ENCODE data around the gene UBE2O.

Gene UBE2O

DNA sequence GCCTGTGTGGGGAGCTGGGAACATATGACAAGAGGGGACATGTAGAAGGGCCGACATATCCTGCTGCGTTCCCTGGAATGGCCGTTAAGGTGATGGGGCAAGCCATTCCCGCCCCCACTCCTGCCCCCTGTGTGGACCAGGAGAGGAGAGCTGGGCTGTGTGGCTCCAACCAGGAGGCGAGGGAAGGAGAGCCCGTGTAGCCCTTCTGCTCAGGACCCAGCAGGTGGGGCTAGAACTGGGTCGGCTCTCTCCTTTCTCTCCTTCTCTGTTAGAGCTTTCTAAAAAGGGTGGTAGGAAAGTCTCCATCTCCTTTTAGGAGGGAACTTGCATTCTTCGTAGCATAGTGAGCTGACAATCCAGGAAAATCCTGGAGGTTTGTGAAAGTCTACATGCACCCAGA, 55.8 kb downstream of the UBE2O start:
- Histone ChIP-seq H3K27ac (ENCODE audit: extremely low read depth, low read depth, low read length) (no peak overlapping the region), H3K4me3 (ENCODE audit: low read depth, low read length) (no peak overlapping the region), H3K36me3 (ENCODE audit: control insufficient read depth in 2 of 2, insufficient read depth in 1 of 2, low read length in 2 of 2) (peaks cover 5 to 81% of the 10 kb centered on the region in 2 experiments; a peak in 2 of 3 replicates), H3K4me1 (ENCODE audit: control insufficient read depth, insufficient read depth, low read length) (no peaks in the 10 kb centered on the region), H3K9me3 (ENCODE audit: control insufficient read depth, insufficient read depth, low read depth, low read length) (no peaks in the 10 kb centered on the region)
- ChIA-PET CTCF (interaction anchor here (0.8 to 7.4 kb wide), 26 partner anchors 8 to 383 kb away, joined by 3 to 244 read pairs (median 6); partner anchors contain the start of genes PRPSAP1, QRICH2, RHBDF2 and SPHK1), POLR2A (interaction anchor here (1.6 kb wide), 1 partner anchor 94 kb away, joined by 7 read pairs; no protein-coding TSS in a partner anchor)
- no peak for TF ChIP-seq ZNF629 (tag by site-specific recombination; IDR thresholded peaks at IDR 0.05)

DNA sequence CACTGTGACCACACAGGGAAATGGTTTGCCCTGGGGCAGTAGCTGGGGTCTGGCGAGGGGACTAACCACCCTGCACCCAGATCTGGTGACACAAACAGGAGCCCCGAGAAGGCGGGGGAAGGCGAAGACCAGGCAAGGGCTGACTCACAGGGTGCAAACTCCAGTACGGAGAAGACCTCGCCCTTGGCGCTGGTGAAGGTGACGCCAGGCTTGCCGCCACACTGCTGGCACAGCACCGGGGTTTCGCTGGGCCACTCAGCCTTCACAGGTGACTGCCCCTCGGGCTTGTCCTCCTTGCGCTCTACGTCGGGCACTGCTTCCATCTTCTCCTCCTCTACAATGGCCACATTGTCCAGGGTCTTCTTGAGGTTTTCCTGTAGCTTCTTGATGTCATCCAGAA, 57.0 kb downstream of the UBE2O start:
- Histone ChIP-seq H3K27ac (ENCODE audit: extremely low read depth, low read depth, low read length) (no peak overlapping the region), H3K4me3 (ENCODE audit: low read depth, low read length) (no peak overlapping the region), H3K4me1 (ENCODE audit: control insufficient read depth, insufficient read depth, low read length) (no peaks in the 10 kb centered on the region), H3K9me3 (ENCODE audit: control insufficient read depth, insufficient read depth, low read depth, low read length) (no peaks in the 10 kb centered on the region), H3K36me3 (ENCODE audit: control insufficient read depth in 2 of 2, insufficient read depth in 1 of 2, low read length in 2 of 2) (peaks cover 3 to 82% of the 10 kb centered on the region in 2 experiments; a peak in 2 of 3 replicates)
- ChIA-PET CTCF (interaction anchor here (3.5 to 7.4 kb wide), 4 partner anchors 10 to 109 kb away, joined by 58 to 244 read pairs (median 79); partner anchors contain the start of genes QRICH2, RHBDF2 and SPHK1), POLR2A (no interaction called here)
- TF ChIP-seq KLF1 (tag by site-specific recombination; IDR thresholded peaks at IDR 0.05) (no peak), ZNF354C (tag by site-specific recombination; IDR thresholded peaks at IDR 0.05; ENCODE audit: borderline replicate concordance, low read depth) (no peak), ZNF140 (tag by site-specific recombination; IDR thresholded peaks at IDR 0.05) (no peak), ZNF629 (tag by site-specific recombination; IDR thresholded peaks at IDR 0.05) (no peak), ZNF670 (tag by site-specific recombination; IDR thresholded peaks at IDR 0.05; ENCODE audit: low read depth) (no peak), ZNF292 (tag by site-specific recombination; IDR thresholded peaks at IDR 0.05; ENCODE audit: borderline replicate concordance, low read depth) (no peak), ZNF664 (tag by site-specific recombination; IDR thresholded peaks at IDR 0.05) (no peak), ZNF221 (tag by site-specific recombination; IDR thresholded peaks at IDR 0.05; ENCODE audit: borderline replicate concordance) (no peak), ZNF311 (tag by site-specific recombination; IDR thresholded peaks at IDR 0.05; ENCODE audit: borderline replicate concordance) (no peak), ZNF768 (tag by site-specific recombination; IDR thresholded peaks at IDR 0.05) (no peak), ZNF366 (tag by site-specific recombination; conservative IDR thresholded peaks at IDR 0.05) (no peak), ZNF623 (tag by site-specific recombination; IDR thresholded peaks at IDR 0.05) (no peak), ZNF416 (tag by site-specific recombination; IDR thresholded peaks at IDR 0.05) (no peak)
- TF ChIP-seq, protein P1, sequence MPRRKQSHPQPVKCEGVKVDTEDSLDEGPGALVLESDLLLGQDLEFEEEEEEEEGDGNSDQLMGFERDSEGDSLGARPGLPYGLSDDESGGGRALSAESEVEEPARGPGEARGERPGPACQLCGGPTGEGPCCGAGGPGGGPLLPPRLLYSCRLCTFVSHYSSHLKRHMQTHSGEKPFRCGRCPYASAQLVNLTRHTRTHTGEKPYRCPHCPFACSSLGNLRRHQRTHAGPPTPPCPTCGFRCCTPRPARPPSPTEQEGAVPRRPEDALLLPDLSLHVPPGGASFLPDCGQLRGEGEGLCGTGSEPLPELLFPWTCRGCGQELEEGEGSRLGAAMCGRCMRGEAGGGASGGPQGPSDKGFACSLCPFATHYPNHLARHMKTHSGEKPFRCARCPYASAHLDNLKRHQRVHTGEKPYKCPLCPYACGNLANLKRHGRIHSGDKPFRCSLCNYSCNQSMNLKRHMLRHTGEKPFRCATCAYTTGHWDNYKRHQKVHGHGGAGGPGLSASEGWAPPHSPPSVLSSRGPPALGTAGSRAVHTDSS (tag by site-specific recombination; IDR thresholded peaks at IDR 0.05): no peak
- TF ChIP-seq, protein P2, sequence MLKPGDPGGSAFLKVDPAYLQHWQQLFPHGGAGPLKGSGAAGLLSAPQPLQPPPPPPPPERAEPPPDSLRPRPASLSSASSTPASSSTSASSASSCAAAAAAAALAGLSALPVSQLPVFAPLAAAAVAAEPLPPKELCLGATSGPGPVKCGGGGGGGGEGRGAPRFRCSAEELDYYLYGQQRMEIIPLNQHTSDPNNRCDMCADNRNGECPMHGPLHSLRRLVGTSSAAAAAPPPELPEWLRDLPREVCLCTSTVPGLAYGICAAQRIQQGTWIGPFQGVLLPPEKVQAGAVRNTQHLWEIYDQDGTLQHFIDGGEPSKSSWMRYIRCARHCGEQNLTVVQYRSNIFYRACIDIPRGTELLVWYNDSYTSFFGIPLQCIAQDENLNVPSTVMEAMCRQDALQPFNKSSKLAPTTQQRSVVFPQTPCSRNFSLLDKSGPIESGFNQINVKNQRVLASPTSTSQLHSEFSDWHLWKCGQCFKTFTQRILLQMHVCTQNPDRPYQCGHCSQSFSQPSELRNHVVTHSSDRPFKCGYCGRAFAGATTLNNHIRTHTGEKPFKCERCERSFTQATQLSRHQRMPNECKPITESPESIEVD (tag by site-specific recombination; IDR thresholded peaks at IDR 0.05): no peak
- TF ChIP-seq, protein P3, sequence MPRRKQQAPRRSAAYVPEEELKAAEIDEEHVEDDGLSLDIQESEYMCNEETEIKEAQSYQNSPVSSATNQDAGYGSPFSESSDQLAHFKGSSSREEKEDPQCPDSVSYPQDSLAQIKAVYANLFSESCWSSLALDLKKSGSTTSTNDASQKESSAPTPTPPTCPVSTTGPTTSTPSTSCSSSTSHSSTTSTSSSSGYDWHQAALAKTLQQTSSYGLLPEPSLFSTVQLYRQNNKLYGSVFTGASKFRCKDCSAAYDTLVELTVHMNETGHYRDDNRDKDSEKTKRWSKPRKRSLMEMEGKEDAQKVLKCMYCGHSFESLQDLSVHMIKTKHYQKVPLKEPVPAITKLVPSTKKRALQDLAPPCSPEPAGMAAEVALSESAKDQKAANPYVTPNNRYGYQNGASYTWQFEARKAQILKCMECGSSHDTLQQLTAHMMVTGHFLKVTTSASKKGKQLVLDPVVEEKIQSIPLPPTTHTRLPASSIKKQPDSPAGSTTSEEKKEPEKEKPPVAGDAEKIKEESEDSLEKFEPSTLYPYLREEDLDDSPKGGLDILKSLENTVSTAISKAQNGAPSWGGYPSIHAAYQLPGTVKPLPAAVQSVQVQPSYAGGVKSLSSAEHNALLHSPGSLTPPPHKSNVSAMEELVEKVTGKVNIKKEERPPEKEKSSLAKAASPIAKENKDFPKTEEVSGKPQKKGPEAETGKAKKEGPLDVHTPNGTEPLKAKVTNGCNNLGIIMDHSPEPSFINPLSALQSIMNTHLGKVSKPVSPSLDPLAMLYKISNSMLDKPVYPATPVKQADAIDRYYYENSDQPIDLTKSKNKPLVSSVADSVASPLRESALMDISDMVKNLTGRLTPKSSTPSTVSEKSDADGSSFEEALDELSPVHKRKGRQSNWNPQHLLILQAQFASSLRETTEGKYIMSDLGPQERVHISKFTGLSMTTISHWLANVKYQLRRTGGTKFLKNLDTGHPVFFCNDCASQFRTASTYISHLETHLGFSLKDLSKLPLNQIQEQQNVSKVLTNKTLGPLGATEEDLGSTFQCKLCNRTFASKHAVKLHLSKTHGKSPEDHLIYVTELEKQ (tag by site-specific recombination; IDR thresholded peaks at IDR 0.05; ENCODE audit: borderline replicate concordance): no peak
